ENCODE measurements around the gene RELCH.

Gene RELCH

GRCh38 chr18:62209046-62209445 is 22.0 kb downstream of the RELCH start:
- TF ChIP-seq, protein P1, sequence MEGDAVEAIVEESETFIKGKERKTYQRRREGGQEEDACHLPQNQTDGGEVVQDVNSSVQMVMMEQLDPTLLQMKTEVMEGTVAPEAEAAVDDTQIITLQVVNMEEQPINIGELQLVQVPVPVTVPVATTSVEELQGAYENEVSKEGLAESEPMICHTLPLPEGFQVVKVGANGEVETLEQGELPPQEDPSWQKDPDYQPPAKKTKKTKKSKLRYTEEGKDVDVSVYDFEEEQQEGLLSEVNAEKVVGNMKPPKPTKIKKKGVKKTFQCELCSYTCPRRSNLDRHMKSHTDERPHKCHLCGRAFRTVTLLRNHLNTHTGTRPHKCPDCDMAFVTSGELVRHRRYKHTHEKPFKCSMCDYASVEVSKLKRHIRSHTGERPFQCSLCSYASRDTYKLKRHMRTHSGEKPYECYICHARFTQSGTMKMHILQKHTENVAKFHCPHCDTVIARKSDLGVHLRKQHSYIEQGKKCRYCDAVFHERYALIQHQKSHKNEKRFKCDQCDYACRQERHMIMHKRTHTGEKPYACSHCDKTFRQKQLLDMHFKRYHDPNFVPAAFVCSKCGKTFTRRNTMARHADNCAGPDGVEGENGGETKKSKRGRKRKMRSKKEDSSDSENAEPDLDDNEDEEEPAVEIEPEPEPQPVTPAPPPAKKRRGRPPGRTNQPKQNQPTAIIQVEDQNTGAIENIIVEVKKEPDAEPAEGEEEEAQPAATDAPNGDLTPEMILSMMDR (IDR thresholded peaks at IDR 0.05; ENCODE audit: low read depth, low read length), result no peak
- H3K4me3 ChIP-seq (ENCODE audit: low read depth, low read length), result no peak overlapping the region
- no peak for DNase-seq
- H3K9me3 ChIP-seq, result no peaks in the 10 kb centered on the region
- no peaks in the 10 kb centered on the region for H3K27me3 ChIP-seq
- H3K4me1 ChIP-seq, result no peaks in the 10 kb centered on the region
- no peaks in the 10 kb centered on the region; the same call in 1 of the 2 replicates for H3K36me3 ChIP-seq

DNA sequence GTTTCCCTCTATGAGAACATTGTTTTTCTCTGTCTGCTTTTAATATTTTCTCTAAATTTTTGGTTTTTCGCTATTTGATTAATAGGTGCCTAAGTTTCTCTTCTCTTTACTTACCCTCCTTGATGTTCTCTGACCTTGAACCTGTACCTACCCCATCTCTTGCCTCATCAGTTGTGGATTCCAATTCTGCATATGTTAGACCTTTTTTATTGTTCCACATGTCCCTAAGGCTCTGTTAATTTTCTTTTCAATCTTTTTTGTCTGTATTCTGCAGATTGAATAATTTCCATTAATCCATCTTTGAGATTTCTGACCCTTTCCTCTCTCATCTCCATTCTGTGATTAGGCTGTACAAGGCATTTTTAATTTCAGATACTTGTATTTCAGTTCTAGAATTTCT is 23.1 kb downstream of the RELCH start:
- Histone ChIP-seq H3K27me3 (no peaks in the 10 kb centered on the region), H3K36me3 (no peaks in the 10 kb centered on the region; the same call in 1 of the 2 replicates), H3K4me1 (no peaks in the 10 kb centered on the region), H3K9me3 (no peaks in the 10 kb centered on the region), H3K4me3 (ENCODE audit: low read depth, low read length) (no peak overlapping the region)
- no peak for DNase-seq
- TF ChIP-seq, protein P1 (IDR thresholded peaks at IDR 0.05; ENCODE audit: low read depth, low read length), result no peak

DNA sequence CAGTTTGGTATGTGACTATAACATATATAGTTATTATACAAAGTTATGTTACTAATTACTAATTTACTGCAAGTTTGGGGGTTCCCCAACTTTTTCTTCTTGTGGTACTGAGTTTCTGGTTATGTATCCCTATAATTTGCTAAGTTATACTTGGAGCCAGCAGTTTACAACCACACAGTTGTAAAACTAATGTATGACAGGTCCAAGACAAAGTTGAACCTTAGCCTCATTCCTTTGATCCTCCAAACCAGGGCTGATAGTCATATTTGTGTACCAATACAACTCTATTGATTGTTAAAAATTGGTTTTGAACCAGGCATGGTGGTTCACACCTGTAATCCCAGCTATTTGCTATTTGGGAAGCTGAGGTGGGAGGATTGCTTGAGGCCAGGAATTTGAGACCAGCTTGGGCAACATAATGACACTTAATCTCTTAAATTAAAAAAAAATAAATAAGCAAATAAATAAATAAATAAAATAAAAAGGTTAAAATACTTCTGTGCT is 24.3 kb downstream of the RELCH start:
- TF ChIP-seq, protein P1 (IDR thresholded peaks at IDR 0.05; ENCODE audit: low read depth, low read length), result no peak
- Histone ChIP-seq H3K27me3 (no peaks in the 10 kb centered on the region), H3K4me3 (ENCODE audit: low read depth, low read length) (no peak overlapping the region), H3K4me1 (no peaks in the 10 kb centered on the region), H3K36me3 (no peaks in the 10 kb centered on the region; the same call in 1 of the 2 replicates), H3K9me3 (no peaks in the 10 kb centered on the region)
- no peak for DNase-seq

GRCh38 chr18:62214790-62215189 is 27.7 kb downstream of the RELCH start:
- no peak overlapping the region for H3K4me3 ChIP-seq (ENCODE audit: low read depth, low read length)
- H3K4me1 ChIP-seq, result no peaks in the 10 kb centered on the region
- TF ChIP-seq, protein P1 (IDR thresholded peaks at IDR 0.05; ENCODE audit: low read depth, low read length), result no peak
- H3K9me3 ChIP-seq, result no peaks in the 10 kb centered on the region
- H3K36me3 ChIP-seq, result no peaks in the 10 kb centered on the region; the same call in 1 of the 2 replicates
- DNase-seq, result no peak
- H3K27me3 ChIP-seq, result no peaks in the 10 kb centered on the region

DNA sequence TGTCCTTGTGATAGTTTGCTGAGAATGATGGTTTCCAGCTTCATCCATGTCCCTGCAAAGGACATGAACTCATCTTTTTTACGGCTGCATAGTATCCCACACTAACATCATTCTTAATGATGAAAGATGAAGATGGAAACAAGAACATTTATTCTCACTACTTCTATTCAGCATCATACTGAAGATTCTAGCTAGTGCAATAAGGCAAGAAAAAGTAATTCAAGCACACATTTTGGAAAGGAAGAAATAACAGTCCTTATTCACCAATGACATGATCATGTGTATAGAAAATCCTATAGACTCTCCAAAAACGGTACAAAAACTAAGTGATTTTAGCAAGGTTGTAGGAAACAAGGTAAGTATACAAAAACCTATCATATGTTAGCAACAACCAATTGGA is 37.2 kb downstream of the RELCH start:
- H3K36me3 ChIP-seq, result no peaks in the 10 kb centered on the region
- no peaks in the 10 kb centered on the region for H3K4me1 ChIP-seq
- no peaks in the 10 kb centered on the region for H3K27me3 ChIP-seq
- TF ChIP-seq, protein P1 (IDR thresholded peaks at IDR 0.05; ENCODE audit: low read depth, low read length), result no peak
- H3K4me3 ChIP-seq (ENCODE audit: low read depth, low read length), result no peak overlapping the region
- H3K9me3 ChIP-seq, result no peaks in the 10 kb centered on the region
- DNase-seq, result no peak

DNA sequence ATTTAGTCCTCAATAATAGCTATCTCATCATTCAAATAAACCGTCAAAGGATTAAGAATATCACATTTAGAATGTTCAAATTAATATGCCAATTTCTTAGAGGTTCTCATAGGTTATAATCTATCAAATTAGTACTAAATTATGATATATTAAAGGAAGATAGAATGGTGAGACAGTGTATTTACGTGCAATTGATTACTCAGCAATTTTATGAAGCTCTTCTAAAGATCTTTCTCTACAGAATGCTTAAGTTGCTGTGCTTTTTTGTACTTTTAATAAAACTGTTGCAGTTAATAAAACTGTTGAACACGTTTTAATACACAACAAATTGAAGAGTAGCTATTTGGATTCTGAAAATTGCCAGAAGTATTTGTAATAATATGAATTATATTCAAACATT is 39.0 kb downstream of the RELCH start:
- Histone ChIP-seq H3K9me3 (no peaks in the 10 kb centered on the region), H3K4me3 (ENCODE audit: low read depth, low read length) (no peak overlapping the region), H3K36me3 (no peaks in the 10 kb centered on the region), H3K27me3 (no peaks in the 10 kb centered on the region), H3K4me1 (no peaks in the 10 kb centered on the region)
- DNase-seq, result no peak
- TF ChIP-seq, protein P1 (IDR thresholded peaks at IDR 0.05; ENCODE audit: low read depth, low read length), result no peak

Measured in BE2C (cell line).